ENCODE data around the gene CHST11. TPM values are rescaled to one million over a fixed set of nuclear protein-coding genes. Genes with fewer than 3 reads are reported as not detected.
A peak's percentile ranks its signal among the peaks of the same experiment; 100 is the strongest.

Gene CHST11
- total RNA-seq, 2 experiments from 2014 or later, result 39.3 to 45.3 TPM

GRCh38 chr12:104748356-104748755, 291.6 kb downstream of the CHST11 start:
- H3K4me1 Mint-ChIP-seq (ENCODE audit: low read depth), result peaks cover 43% of the 10 kb centered on the region
- no peaks in the 10 kb centered on the region for H3K36me3 Mint-ChIP-seq (ENCODE audit: low read depth)
- H3K27ac Mint-ChIP-seq, result no peak overlapping the region
- CTCF ChIA-PET, result interaction anchor here (0.8 to 1.6 kb wide), 3 partner anchors 9 to 78 kb away, joined by 3 to 5 read pairs (median 3); no protein-coding TSS in a partner anchor
- no peaks in the 10 kb centered on the region for H3K27me3 Mint-ChIP-seq (ENCODE audit: low read depth)
- peak overlapping the region; percentile 51 for H3K4me3 Mint-ChIP-seq
- H3K9me3 Mint-ChIP-seq, result peaks cover 3% of the 10 kb centered on the region
- no peak for DNase-seq
- intact Hi-C loops (cut with micrococcal nuclease), result loop anchor here (1.0 kb wide), 1 partner anchor 16 kb away; no protein-coding TSS in a partner anchor

DNA sequence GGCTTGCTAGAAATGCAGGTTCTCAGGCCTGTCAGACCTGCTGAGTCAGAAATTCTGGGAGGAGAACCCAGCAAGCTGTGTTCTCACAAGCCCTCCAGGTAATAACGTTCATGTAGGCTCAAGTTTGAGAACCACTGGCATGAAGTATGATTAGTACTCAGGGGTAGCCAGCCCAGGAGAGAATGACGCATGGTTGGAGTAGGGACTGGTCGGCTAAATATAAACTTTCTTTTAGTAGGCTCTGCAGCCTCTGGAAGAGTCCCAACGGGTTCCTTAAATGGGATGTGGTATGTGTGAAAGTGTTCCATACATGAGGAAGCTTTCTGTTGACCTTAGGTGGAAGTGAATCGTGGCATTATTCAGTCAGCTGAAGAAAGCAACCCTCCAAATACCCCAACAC, 292.0 kb downstream of the CHST11 start:
- DNase-seq, result no peak
- Mint-ChIP-seq H3K9me3 (no peaks in the 10 kb centered on the region), H3K27ac (no peak overlapping the region), H3K36me3 (ENCODE audit: low read depth) (no peaks in the 10 kb centered on the region), H3K4me3 (no peak overlapping the region), H3K27me3 (ENCODE audit: low read depth) (no peaks in the 10 kb centered on the region), H3K4me1 (ENCODE audit: low read depth) (peaks cover 43% of the 10 kb centered on the region)
- CTCF ChIA-PET, result interaction anchor here (1.6 kb wide), 1 partner anchor 42 kb away, joined by 5 read pairs; no protein-coding TSS in a partner anchor
- intact Hi-C loops (cut with micrococcal nuclease), result loop anchor here (1.0 kb wide), 1 partner anchor 16 kb away; no protein-coding TSS in a partner anchor

DNA sequence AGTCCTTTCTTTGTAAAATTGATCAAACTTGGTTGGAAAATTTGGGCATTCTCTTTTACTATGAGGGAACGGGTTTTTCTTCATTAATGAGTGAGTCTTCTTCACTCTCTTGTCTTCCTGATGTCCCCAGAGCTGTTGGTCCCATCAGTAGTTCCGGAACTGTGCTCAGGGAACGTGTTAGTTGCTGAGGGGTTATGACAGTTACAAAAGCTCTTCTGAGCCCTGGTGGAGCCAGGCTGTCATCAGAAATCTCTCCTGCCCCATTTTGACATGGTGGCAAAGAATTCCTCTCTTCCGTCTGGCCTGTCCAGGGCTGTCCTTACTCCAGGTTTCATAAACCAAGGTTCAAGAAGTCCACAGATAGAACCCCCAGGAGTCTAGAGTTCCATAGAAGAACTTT, 292.8 kb downstream of the CHST11 start:
- Mint-ChIP-seq H3K9me3 (no peaks in the 10 kb centered on the region), H3K4me3 (no peak overlapping the region), H3K4me1 (ENCODE audit: low read depth) (peaks cover 43% of the 10 kb centered on the region), H3K27ac (no peak overlapping the region), H3K36me3 (ENCODE audit: low read depth) (no peaks in the 10 kb centered on the region), H3K27me3 (ENCODE audit: low read depth) (no peaks in the 10 kb centered on the region)
- CTCF ChIA-PET, result interaction anchor here (1.6 kb wide), 1 partner anchor 41 kb away, joined by 5 read pairs; no protein-coding TSS in a partner anchor
- DNase-seq, result no peak
- intact Hi-C loops (cut with micrococcal nuclease), result no loop called here

- H3K4me1 Mint-ChIP-seq (ENCODE audit: low read depth), result peaks cover 43% of the 10 kb centered on the region
- DNase-seq, result no peak
- H3K4me3 Mint-ChIP-seq, result no peak overlapping the region
- intact Hi-C loops (cut with micrococcal nuclease), result no loop called here
- no peaks in the 10 kb centered on the region for H3K9me3 Mint-ChIP-seq
- no peaks in the 10 kb centered on the region for H3K36me3 Mint-ChIP-seq (ENCODE audit: low read depth)
- no peak overlapping the region for H3K27ac Mint-ChIP-seq
- H3K27me3 Mint-ChIP-seq (ENCODE audit: low read depth), result no peaks in the 10 kb centered on the region
- CTCF ChIA-PET, result no interaction called here
Measured at GRCh38 chr12:104750061-104750460, 293.3 kb downstream of the CHST11 start.

GRCh38 chr12:104751120-104751519, 294.4 kb downstream of the CHST11 start:
- Mint-ChIP-seq H3K4me3 (no peak overlapping the region), H3K4me1 (ENCODE audit: low read depth) (peaks cover 41% of the 10 kb centered on the region), H3K27me3 (ENCODE audit: low read depth) (no peaks in the 10 kb centered on the region), H3K27ac (no peak overlapping the region), H3K9me3 (no peaks in the 10 kb centered on the region), H3K36me3 (ENCODE audit: low read depth) (peaks cover 3% of the 10 kb centered on the region)
- no peak for DNase-seq
- CTCF ChIA-PET, result no interaction called here
- intact Hi-C loops (cut with micrococcal nuclease), result no loop called here

DNA sequence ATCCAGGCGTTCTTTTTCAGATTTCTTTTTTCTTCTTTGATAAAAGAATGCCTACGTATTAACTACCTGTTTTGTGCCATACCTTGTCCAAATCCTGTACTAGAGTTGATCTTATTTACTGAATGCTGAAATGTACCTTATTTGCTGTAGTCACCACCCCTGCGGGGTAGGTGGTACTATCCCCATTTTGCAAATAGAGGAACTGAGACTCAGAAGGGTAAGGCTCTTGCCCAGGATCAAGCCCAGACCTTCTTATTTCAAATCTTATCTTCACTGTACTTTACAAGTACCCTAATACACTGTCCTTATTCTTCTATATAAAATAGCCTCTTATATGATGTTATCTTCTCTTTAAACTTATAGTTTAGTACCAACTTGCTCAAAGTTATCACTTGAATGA, 294.8 kb downstream of the CHST11 start:
- CTCF ChIA-PET, result no interaction called here

GRCh38 chr12:104752016-104752415, 295.3 kb downstream of the CHST11 start:
- no peaks in the 10 kb centered on the region for H3K9me3 Mint-ChIP-seq
- CTCF ChIA-PET, result no interaction called here
- H3K36me3 Mint-ChIP-seq (ENCODE audit: low read depth), result peaks cover 10% of the 10 kb centered on the region
- H3K4me1 Mint-ChIP-seq (ENCODE audit: low read depth), result peaks cover 33% of the 10 kb centered on the region
- no peaks in the 10 kb centered on the region for H3K27me3 Mint-ChIP-seq (ENCODE audit: low read depth)
- H3K27ac Mint-ChIP-seq, result no peak overlapping the region
- intact Hi-C loops (cut with micrococcal nuclease), result no loop called here
- DNase-seq, result no peak
- no peak overlapping the region for H3K4me3 Mint-ChIP-seq

More for the DNA sequence above, 294.8 kb downstream of the CHST11 start:
- Mint-ChIP-seq H3K4me3 (no peak overlapping the region), H3K9me3 (no peaks in the 10 kb centered on the region), H3K36me3 (ENCODE audit: low read depth) (peaks cover 5% of the 10 kb centered on the region), H3K27ac (no peak overlapping the region), H3K4me1 (ENCODE audit: low read depth) (peaks cover 37% of the 10 kb centered on the region), H3K27me3 (ENCODE audit: low read depth) (no peaks in the 10 kb centered on the region)
- intact Hi-C loops (cut with micrococcal nuclease), result no loop called here
- no peak for DNase-seq

DNA sequence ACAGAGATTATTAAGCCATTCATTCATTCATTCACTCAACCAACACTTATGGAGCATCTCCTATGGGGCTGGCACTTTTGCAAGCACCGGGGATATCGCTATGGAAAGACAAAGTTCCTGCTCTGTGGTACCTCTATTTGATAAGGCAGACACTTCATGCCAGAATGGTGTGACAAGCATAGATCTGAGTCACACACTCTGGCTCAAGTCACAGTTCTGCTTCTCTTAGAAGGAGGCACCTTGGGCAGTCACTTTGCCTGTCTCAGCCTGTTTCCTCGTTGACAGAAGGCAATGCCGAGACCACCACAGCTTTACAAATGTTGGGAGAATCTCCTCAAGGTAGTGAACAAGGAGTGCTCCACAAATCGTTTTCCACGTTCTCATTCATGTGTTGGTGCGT, 296.1 kb downstream of the CHST11 start:
- CTCF ChIA-PET, result no interaction called here
- H3K4me1 Mint-ChIP-seq (ENCODE audit: low read depth), result peaks cover 24% of the 10 kb centered on the region

GRCh38 chr12:104756901-104757300, 300.2 kb downstream of the CHST11 start:
- Mint-ChIP-seq H3K27ac (no peak overlapping the region), H3K9me3 (no peaks in the 10 kb centered on the region), H3K4me3 (no peak overlapping the region), H3K27me3 (ENCODE audit: low read depth) (no peaks in the 10 kb centered on the region), H3K4me1 (ENCODE audit: low read depth) (no peaks in the 10 kb centered on the region), H3K36me3 (ENCODE audit: low read depth) (peaks cover 20% of the 10 kb centered on the region)
- intact Hi-C loops (cut with micrococcal nuclease), result no loop called here
- CTCF ChIA-PET, result interaction anchor here (0.6 to 1.0 kb wide), 3 partner anchors 9 to 45 kb away, joined by 3 read pairs; no protein-coding TSS in a partner anchor
- no peak for DNase-seq

More for the DNA sequence above, 296.1 kb downstream of the CHST11 start:
- H3K9me3 Mint-ChIP-seq, result no peaks in the 10 kb centered on the region
- intact Hi-C loops (cut with micrococcal nuclease), result no loop called here
- H3K27me3 Mint-ChIP-seq (ENCODE audit: low read depth), result no peaks in the 10 kb centered on the region
- H3K4me3 Mint-ChIP-seq, result no peak overlapping the region
- H3K36me3 Mint-ChIP-seq (ENCODE audit: low read depth), result peaks cover 16% of the 10 kb centered on the region
- DNase-seq, result no peak
- no peak overlapping the region for H3K27ac Mint-ChIP-seq

- Mint-ChIP-seq H3K9me3 (no peaks in the 10 kb centered on the region), H3K27ac (no peak overlapping the region), H3K4me1 (ENCODE audit: low read depth) (peaks cover 8% of the 10 kb centered on the region), H3K36me3 (ENCODE audit: low read depth) (peaks cover 22% of the 10 kb centered on the region), H3K27me3 (ENCODE audit: low read depth) (no peaks in the 10 kb centered on the region), H3K4me3 (no peak overlapping the region)
- CTCF ChIA-PET, result no interaction called here
- intact Hi-C loops (cut with micrococcal nuclease), result no loop called here
- no peak for DNase-seq
Measured at GRCh38 chr12:104758771-104759170, 302.0 kb downstream of the CHST11 start.

DNA sequence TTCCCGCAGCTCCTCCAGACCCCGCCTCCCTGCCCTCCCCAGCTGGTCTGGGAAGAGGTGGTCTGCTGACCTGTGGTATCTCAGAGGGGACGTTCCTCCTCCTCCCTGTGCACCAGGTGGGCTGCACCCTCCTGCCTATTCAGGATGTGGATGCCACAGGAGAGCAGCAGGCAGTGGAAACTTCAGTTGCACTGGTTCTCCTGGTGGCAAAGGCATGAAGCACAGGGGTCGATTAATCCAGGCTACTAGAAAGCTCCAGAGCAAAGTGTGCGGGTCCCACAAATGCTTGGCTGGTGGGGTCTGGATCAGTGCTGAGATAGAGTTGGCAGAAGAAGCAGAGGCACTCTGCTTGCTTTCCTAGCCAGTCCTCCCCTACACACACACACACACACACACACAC, 304.3 kb downstream of the CHST11 start:
- Mint-ChIP-seq H3K9me3 (no peaks in the 10 kb centered on the region), H3K27ac (no peak overlapping the region), H3K27me3 (ENCODE audit: low read depth) (no peaks in the 10 kb centered on the region), H3K4me1 (ENCODE audit: low read depth) (peaks cover 23% of the 10 kb centered on the region), H3K36me3 (ENCODE audit: low read depth) (peaks cover 19% of the 10 kb centered on the region), H3K4me3 (no peak overlapping the region)
- no peak for DNase-seq
- intact Hi-C loops (cut with micrococcal nuclease), result no loop called here
- CTCF ChIA-PET, result interaction anchor here (0.6 kb wide), 1 partner anchor 367 kb away, joined by 3 read pairs; no protein-coding TSS in a partner anchor

GRCh38 chr12:104761611-104762010, 304.9 kb downstream of the CHST11 start:
- Mint-ChIP-seq H3K27ac (no peak overlapping the region), H3K36me3 (ENCODE audit: low read depth) (peaks cover 16% of the 10 kb centered on the region), H3K27me3 (ENCODE audit: low read depth) (no peaks in the 10 kb centered on the region), H3K4me1 (ENCODE audit: low read depth) (peaks cover 23% of the 10 kb centered on the region), H3K4me3 (no peak overlapping the region), H3K9me3 (no peaks in the 10 kb centered on the region)
- CTCF ChIA-PET, result interaction anchor here (0.6 kb wide), 1 partner anchor 367 kb away, joined by 3 read pairs; no protein-coding TSS in a partner anchor
- no peak for DNase-seq
- intact Hi-C loops (cut with micrococcal nuclease), result no loop called here

GRCh38 chr12:104763168-104763805, 306.5 kb downstream of the CHST11 start:
- H3K27me3 Mint-ChIP-seq (ENCODE audit: low read depth), result no peaks in the 10 kb centered on the region
- H3K9me3 Mint-ChIP-seq, result no peaks in the 10 kb centered on the region
- CTCF ChIA-PET, result interaction anchor here (0.8 kb wide), 1 partner anchor 37 kb away, joined by 6 read pairs; no protein-coding TSS in a partner anchor
- peaks cover 23% of the 10 kb centered on the region for H3K4me1 Mint-ChIP-seq (ENCODE audit: low read depth)
- peak; percentile 49 for DNase-seq
- H3K4me3 Mint-ChIP-seq, result no peak overlapping the region
- intact Hi-C loops (cut with micrococcal nuclease), result no loop called here
- H3K36me3 Mint-ChIP-seq (ENCODE audit: low read depth), result peaks cover 6% of the 10 kb centered on the region
- peak overlapping the region; percentile 55 for H3K27ac Mint-ChIP-seq
